HepG2 (cell line): ENCODE measurements around the gene KIAA1217. TPM values are rescaled to one million over a fixed set of nuclear protein-coding genes. Genes with fewer than 3 reads are reported as not detected.

Experiments
- ATAC-seq: fragments of 200-7000 bp; cut with Tn5 transposase; 3 replicates; pipeline ENCODE4 v1.9.1; 2020; ENCODE audit warnings: mild to moderate bottlenecking, moderate library complexity
- BruUV-seq: library from RNA; stranded (reverse); fragments of 400-500 nt; replicated peaks from 2 replicates; lab custom pipeline; 2021; lab: Mats Ljungman, UMichigan
- CTCF ChIA-PET: fragments of 300-600 bp; formaldehyde crosslinking; extraction: SDS; loops from one replicate; lab custom pipeline; 2021; ENCODE audit warnings: low total read pairs, inconsistent platforms, low intra/inter-chr PET ratio; lab: Yijun Ruan, JAX
- POLR2A ChIA-PET: fragments of 350-600 bp; sonication (Branson Sonifier 250); formaldehyde crosslinking; loops from one replicate; lab custom pipeline; 2020; ENCODE audit warnings: antibody characterized with exemption, inconsistent platforms; lab: Yijun Ruan, JAX
- DNase-seq: peaks from one replicate; pipeline ENCODE4 v3.0.0-alpha.2; 2015; ENCODE audit warnings: low spot score
- FAIRE-seq: peaks from 3 replicates; lab custom pipeline; 2011; peaks lifted over from hg19 to GRCh38; lab: Jason Lieb, UNC
- H2AFZ ChIP-seq: one replicate; pipeline ENCODE4 v1.6.1; 2011; ENCODE audit warnings: low read length, inconsistent platforms
- H3K27ac ChIP-seq: fragments of 300-600 bp; 3 replicates; pipeline ENCODE4 v1.8.0; 2011; ENCODE audit warnings: mixed run types, mild to moderate bottlenecking, mixed read lengths, low read length, inconsistent platforms; ENCODE audit not compliant: insufficient read depth; ENCODE audit errors: extremely low read length
- H3K27me3 ChIP-seq, 2 experiments: fragments of 200-600 bp in 1 of 2; 2 replicates in 1 of 2; 3 replicates in 1 of 2; pipeline versions ENCODE4 v1.6.0 to v1.8.0; 2011; ENCODE audit warnings: low read length in 2 of 2, mild to moderate bottlenecking in 2 of 2, moderate library complexity in 2 of 2, inconsistent platforms in 1 of 2; ENCODE audit not compliant: insufficient read depth in 2 of 2, control insufficient read depth in 1 of 2
- H3K36me3 ChIP-seq, 2 experiments: fragments of 200-600 bp in 1 of 2; replicated peaks in 1 of 2; 2 replicates in 1 of 2; 3 replicates in 1 of 2; pipeline versions ENCODE4 v1.5.1 to v1.8.0; 2011; ENCODE audit warnings: low read length in 2 of 2, inconsistent platforms in 1 of 2; ENCODE audit not compliant: insufficient read depth in 2 of 2, control insufficient read depth in 1 of 2
- H3K4me1 ChIP-seq: 2 replicates; pipeline ENCODE4 v1.5.1; 2012; ENCODE audit warnings: low read length, inconsistent platforms; ENCODE audit not compliant: insufficient read depth
- H3K4me2 ChIP-seq: 2 replicates; pipeline ENCODE4 v1.6.0; 2011; ENCODE audit warnings: low read depth, low read length, inconsistent platforms
- H3K4me3 ChIP-seq, 3 experiments: fragments of 200-600 bp in 1 of 3; sonication (generic), shearing (Covaris generic) in 1 of 3; replicated peaks in 1 of 3; 2 replicates each; pipeline ENCODE4 v1.5.1; 2011 to 2016; ENCODE audit warnings: low read length in 3 of 3, inconsistent platforms in 2 of 3, low read depth in 2 of 3, mild to moderate bottlenecking in 2 of 3, control low read depth in 1 of 3, mixed read lengths in 1 of 3; ENCODE audit not compliant: insufficient read depth in 1 of 3
- H3K79me2 ChIP-seq: one replicate; pipeline ENCODE4 v1.6.1; 2011; ENCODE audit warnings: low read length, inconsistent platforms; ENCODE audit not compliant: insufficient read depth
- H3K9ac ChIP-seq: 2 replicates; pipeline ENCODE4 v1.6.0; 2011; ENCODE audit warnings: mild to moderate bottlenecking, low read depth, low read length, inconsistent platforms; ENCODE audit not compliant: insufficient read depth
- H3K9me3 ChIP-seq: 2 replicates; pipeline ENCODE4 v1.5.1; 2012; ENCODE audit warnings: mild to moderate bottlenecking, low read length
- H4K20me1 ChIP-seq: 2 replicates; pipeline ENCODE4 v1.6.0; 2011; ENCODE audit warnings: inconsistent platforms, mild to moderate bottlenecking, low read length, moderate library complexity; ENCODE audit not compliant: insufficient read depth
- CEBPB ChIP-seq: IDR thresholded peaks from 2 replicates; pipeline ENCODE4 v1.6.1; 2011; ENCODE audit warnings: low read depth, low read length, improper control_type of control experiment, borderline replicate concordance
- CEBPG ChIP-seq: IDR thresholded peaks from 2 replicates; pipeline ENCODE4 v1.6.1; 2016
- FOXA3 ChIP-seq: IDR thresholded peaks from 2 replicates; pipeline ENCODE4 v1.6.1; 2016; ENCODE audit warnings: missing genetic modification reagents, missing compliant biosample characterization
- FOXO1 ChIP-seq: sonication (generic); formaldehyde crosslinking; IDR thresholded peaks from 2 replicates; pipeline ENCODE4 v1.4.0; 2020; ENCODE audit warnings: missing genetic modification reagents
- GABPB1 ChIP-seq: IDR thresholded peaks from 2 replicates; pipeline ENCODE4 v1.6.1; 2016; ENCODE audit warnings: mild to moderate bottlenecking, missing genetic modification reagents, moderate library complexity, missing compliant biosample characterization
- GATAD2A ChIP-seq: IDR thresholded peaks from 2 replicates; pipeline ENCODE4 v1.6.1; 2016
- HES4 ChIP-seq: sonication (generic); formaldehyde crosslinking; IDR thresholded peaks from 2 replicates; pipeline ENCODE4 v1.9.0; 2021; ENCODE audit warnings: mild to moderate bottlenecking, missing genetic modification reagents, borderline replicate concordance
- KDM2A ChIP-seq: sonication (generic); formaldehyde crosslinking; IDR thresholded peaks from 2 replicates; pipeline ENCODE4 v1.4.0; 2020; ENCODE audit warnings: low read depth, missing genetic modification reagents, borderline replicate concordance
- KLF12 ChIP-seq: sonication (generic); formaldehyde crosslinking; IDR thresholded peaks from 2 replicates; pipeline ENCODE4 v1.4.0; 2020; ENCODE audit warnings: missing genetic modification reagents, borderline replicate concordance
- NR2F1 ChIP-seq, 2 experiments: fragments of 450-650 bp in 1 of 2; formaldehyde crosslinking in 1 of 2; IDR thresholded peaks; 2 replicates each; pipeline versions ENCODE4 v1.5.0 to v1.6.1; 2016 to 2020; ENCODE audit warnings: mild to moderate bottlenecking in 1 of 2, missing compliant biosample characterization in 1 of 2, missing genetic modification reagents in 1 of 2, moderate library complexity in 1 of 2
- PHF8 ChIP-seq: sonication (generic); formaldehyde crosslinking; IDR thresholded peaks from 2 replicates; pipeline ENCODE4 v1.5.0; 2020; ENCODE audit warnings: missing genetic modification reagents
- TGIF2 ChIP-seq: IDR thresholded peaks from 2 replicates; pipeline ENCODE4 v1.6.1; 2016; ENCODE audit warnings: control low read depth, missing compliant biosample characterization
- ZMAT3 ChIP-seq: sonication (generic); formaldehyde crosslinking; conservative IDR thresholded peaks from 2 replicates; pipeline ENCODE4 v1.7.0; 2021; ENCODE audit warnings: missing genetic modification reagents
- ZNF644 ChIP-seq: IDR thresholded peaks from 2 replicates; pipeline ENCODE4 v1.6.1; 2016; ENCODE audit warnings: low read depth
- WGBS: methylation state at CpG from one replicate; pipeline ENCODE4 v1.1.6; 2017; ENCODE audit warnings: low lambda C conversion rate; 5-methylcytosine and 5-hydroxymethylcytosine counted together
- in situ Hi-C: cut with HindIII; loops from 2 replicates; pipeline ENCODE4 v1.10.0; 2017; ENCODE audit warnings: low pct_unique_long_range_greater_than_20kb; ENCODE audit not compliant: extremely low pct_ligation_motif_present
- intact Hi-C: fragments of 100-400 bp; cut with micrococcal nuclease; formaldehyde crosslinking; loops from one replicate; pipeline ENCODE4 v1.10.0; 2022; ENCODE audit not compliant: unreplicated experiment
- polyA plus RNA-seq, 8 experiments: library from polyadenylated mRNA; depleted of rRNA in 3 of 8; stranded (reverse) in 7 of 8; unstranded in 1 of 8; fragments of >200 nt; fragmentation: Illumina TruSeq in 4 of 8; extraction: Trizol in 4 of 8; gene quantifications; 2 replicates each; pipeline versions ENCODE4 v1.2.1 to v1.2.3, GENCODE V29; 2011 to 2016; ENCODE audit warnings: low read depth in 4 of 8, missing spikeins in 1 of 8, mixed read lengths in 1 of 8; ENCODE audit not compliant: insufficient read depth in 1 of 8
- total RNA-seq, 5 experiments: library from RNA; depleted of rRNA; stranded (reverse); fragments of >200 nt; fragmentation: Illumina TruSeq; extraction: Trizol; gene quantifications; 2 replicates each; pipeline ENCODE4 v1.2.3, GENCODE V29; 2016; ENCODE audit warnings: low read depth in 1 of 5
- TF ChIP-seq, protein P1 (sequence below): sonication (generic); formaldehyde crosslinking; conservative IDR thresholded peaks from 2 replicates; pipeline ENCODE4 v1.8.1; 2023; ENCODE audit warnings: missing genetic modification reagents
- TF ChIP-seq, protein P2 (sequence below): sonication (generic); formaldehyde crosslinking; conservative IDR thresholded peaks from 2 replicates; pipeline ENCODE4 v1.4.0; 2020; ENCODE audit warnings: mild to moderate bottlenecking, missing genetic modification reagents, moderate library complexity
- TF ChIP-seq, protein P3 (sequence below): sonication (generic); formaldehyde crosslinking; IDR thresholded peaks from 2 replicates; pipeline ENCODE4 v1.5.0; 2020; ENCODE audit warnings: missing genetic modification reagents

The KIAA1217 gene
- total and polyA plus RNA-seq, 2 of the 13 experiments (the other 11 are each of a cell fraction or from before 2014, with no cell fraction given), result 4.6 to 10.9 TPM

DNA sequence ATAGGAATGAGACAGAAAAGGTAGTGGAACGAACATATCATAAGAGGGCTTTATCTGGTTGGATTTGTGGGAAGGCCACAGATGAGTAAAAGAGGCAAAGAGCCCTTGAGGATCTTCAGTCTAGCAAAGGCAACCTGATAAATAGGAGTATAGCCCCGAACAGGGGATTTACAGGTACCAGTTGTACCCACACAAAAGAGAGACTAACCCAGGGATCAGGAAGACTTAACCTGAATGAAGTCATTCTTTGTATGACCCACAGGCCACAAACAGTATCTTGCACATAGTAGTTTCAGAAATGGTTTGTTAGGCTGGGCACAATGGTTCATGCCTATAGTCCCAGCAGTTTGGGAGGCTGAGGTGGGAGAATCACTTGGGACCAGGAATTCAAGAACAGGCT lies 306.5 kb downstream of the KIAA1217 start (continued):
- no peak for TF ChIP-seq PHF8 (CRISPR knock-in tag)
- TF ChIP-seq, protein P1, sequence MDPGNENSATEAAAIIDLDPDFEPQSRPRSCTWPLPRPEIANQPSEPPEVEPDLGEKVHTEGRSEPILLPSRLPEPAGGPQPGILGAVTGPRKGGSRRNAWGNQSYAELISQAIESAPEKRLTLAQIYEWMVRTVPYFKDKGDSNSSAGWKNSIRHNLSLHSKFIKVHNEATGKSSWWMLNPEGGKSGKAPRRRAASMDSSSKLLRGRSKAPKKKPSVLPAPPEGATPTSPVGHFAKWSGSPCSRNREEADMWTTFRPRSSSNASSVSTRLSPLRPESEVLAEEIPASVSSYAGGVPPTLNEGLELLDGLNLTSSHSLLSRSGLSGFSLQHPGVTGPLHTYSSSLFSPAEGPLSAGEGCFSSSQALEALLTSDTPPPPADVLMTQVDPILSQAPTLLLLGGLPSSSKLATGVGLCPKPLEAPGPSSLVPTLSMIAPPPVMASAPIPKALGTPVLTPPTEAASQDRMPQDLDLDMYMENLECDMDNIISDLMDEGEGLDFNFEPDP, result no peak
- TF ChIP-seq KLF12 (CRISPR knock-in tag), result no peak
- no peak for TF ChIP-seq ZMAT3 (CRISPR knock-in tag)
- TF ChIP-seq KDM2A, result no peak
- no peak for TF ChIP-seq NR2F1 (CRISPR knock-in tag; IDR thresholded peaks at IDR 0.05)
- TF ChIP-seq TGIF2 (CRISPR knock-in tag), result no peak

DNA sequence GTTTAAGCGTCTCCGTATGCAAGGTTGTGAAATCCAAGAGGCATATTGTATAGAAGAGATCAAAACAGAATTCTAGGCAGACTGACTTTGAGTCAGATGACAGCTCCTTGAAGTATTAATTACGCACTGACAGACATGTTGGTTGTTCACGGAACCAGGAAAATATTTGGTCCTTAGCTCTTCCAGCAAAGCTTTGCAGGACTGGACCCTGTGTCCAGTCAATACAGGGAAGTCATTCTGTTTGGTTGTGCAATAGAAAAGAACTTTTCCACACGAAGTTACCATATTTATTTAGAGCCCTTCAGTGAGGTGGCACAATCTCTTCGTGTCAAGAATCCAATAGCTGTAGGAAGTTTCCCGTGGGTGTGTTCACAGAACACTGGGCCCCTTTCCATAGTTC lies 309.5 kb downstream of the KIAA1217 start:
- ATAC-seq (peak; percentile 85), FAIRE-seq (no peak), DNase-seq (peak; percentile 54)
- WGBS, result 59% methylated on average over 6 of the region's 7 CpGs
- Histone ChIP-seq H3K4me2 (no peak overlapping the region), H2AFZ (no peak overlapping the region), H3K9ac (no peak overlapping the region), H4K20me1 (no peaks in the 10 kb centered on the region), H3K27me3 (no peaks in the 10 kb centered on the region), H3K36me3 (peaks cover 12 to 40% of the 10 kb centered on the region in 2 experiments; a peak in 4 of 5 replicates), H3K9me3 (no peaks in the 10 kb centered on the region), H3K4me3 (no peak overlapping the region), H3K79me2 (no peaks in the 10 kb centered on the region), H3K27ac (peak overlapping the region; percentile 52), H3K4me1 (peaks cover 12% of the 10 kb centered on the region)
- BruUV-seq, result no TSS peak
- intact Hi-C loops, result loop anchor here (5.0 kb wide), 1 partner anchor 526 kb away; no protein-coding TSS in a partner anchor
- POLR2A ChIA-PET, result no interaction called here
- CTCF ChIA-PET, result interaction anchor here (2.7 kb wide), 1 partner anchor 38 kb away, joined by 11 read pairs; no protein-coding TSS in a partner anchor
- in situ Hi-C loops, result loop anchor here (25.0 kb wide), 1 partner anchor 531 kb away; no protein-coding TSS in a partner anchor
- TF ChIP-seq CEBPB (peak; percentile 93), FOXO1 (CRISPR knock-in tag) (0 out of 2 replicates have a peak, but pooled peaks have one; percentile 15), FOXA3 (peak; percentile 20; the same call in 1 of the 2 replicates), CEBPG (CRISPR knock-in tag) (peak; percentile 77), GATAD2A (peak; percentile 60), GABPB1 (CRISPR knock-in tag) (no peak), HES4 (CRISPR knock-in tag) (no peak), ZNF644 (CRISPR knock-in tag) (0 out of 2 replicates have a peak, but pooled peaks have one; percentile 37)
- TF ChIP-seq, protein P2, sequence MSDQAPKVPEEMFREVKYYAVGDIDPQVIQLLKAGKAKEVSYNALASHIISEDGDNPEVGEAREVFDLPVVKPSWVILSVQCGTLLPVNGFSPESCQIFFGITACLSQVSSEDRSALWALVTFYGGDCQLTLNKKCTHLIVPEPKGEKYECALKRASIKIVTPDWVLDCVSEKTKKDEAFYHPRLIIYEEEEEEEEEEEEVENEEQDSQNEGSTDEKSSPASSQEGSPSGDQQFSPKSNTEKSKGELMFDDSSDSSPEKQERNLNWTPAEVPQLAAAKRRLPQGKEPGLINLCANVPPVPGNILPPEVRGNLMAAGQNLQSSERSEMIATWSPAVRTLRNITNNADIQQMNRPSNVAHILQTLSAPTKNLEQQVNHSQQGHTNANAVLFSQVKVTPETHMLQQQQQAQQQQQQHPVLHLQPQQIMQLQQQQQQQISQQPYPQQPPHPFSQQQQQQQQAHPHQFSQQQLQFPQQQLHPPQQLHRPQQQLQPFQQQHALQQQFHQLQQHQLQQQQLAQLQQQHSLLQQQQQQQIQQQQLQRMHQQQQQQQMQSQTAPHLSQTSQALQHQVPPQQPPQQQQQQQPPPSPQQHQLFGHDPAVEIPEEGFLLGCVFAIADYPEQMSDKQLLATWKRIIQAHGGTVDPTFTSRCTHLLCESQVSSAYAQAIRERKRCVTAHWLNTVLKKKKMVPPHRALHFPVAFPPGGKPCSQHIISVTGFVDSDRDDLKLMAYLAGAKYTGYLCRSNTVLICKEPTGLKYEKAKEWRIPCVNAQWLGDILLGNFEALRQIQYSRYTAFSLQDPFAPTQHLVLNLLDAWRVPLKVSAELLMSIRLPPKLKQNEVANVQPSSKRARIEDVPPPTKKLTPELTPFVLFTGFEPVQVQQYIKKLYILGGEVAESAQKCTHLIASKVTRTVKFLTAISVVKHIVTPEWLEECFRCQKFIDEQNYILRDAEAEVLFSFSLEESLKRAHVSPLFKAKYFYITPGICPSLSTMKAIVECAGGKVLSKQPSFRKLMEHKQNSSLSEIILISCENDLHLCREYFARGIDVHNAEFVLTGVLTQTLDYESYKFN, result 0 out of 2 replicates have a peak, but pooled peaks have one; percentile 19
- TF ChIP-seq, protein P3, sequence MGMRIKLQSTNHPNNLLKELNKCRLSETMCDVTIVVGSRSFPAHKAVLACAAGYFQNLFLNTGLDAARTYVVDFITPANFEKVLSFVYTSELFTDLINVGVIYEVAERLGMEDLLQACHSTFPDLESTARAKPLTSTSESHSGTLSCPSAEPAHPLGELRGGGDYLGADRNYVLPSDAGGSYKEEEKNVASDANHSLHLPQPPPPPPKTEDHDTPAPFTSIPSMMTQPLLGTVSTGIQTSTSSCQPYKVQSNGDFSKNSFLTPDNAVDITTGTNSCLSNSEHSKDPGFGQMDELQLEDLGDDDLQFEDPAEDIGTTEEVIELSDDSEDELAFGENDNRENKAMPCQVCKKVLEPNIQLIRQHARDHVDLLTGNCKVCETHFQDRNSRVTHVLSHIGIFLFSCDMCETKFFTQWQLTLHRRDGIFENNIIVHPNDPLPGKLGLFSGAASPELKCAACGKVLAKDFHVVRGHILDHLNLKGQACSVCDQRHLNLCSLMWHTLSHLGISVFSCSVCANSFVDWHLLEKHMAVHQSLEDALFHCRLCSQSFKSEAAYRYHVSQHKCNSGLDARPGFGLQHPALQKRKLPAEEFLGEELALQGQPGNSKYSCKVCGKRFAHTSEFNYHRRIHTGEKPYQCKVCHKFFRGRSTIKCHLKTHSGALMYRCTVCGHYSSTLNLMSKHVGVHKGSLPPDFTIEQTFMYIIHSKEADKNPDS (CRISPR knock-in tag), result no peak
